Measurements from ENCODE around the gene TPM3.

The TPM3 gene

DNA sequence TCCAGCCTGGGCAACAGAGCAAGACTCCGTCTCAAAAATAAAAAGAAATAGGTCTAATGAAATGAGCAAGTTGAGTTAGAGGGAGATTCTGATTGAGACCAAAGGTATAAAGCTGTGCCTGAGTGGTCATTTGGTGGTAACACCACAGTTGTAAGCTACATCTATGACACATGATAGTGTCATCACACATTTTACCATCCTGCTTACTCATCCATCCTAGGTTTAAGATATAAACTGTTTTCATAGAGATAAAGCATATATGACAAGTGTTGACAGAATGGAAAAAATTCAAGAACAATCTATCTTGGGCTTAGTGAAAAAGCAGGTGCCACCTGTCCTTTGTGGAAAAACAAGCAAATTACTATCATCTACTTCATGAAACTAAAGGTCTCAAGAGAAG, 21.4 kb upstream of the TPM3 start:
- H2AFZ ChIP-seq (ENCODE audit: low read length), result no peak overlapping the region
- no peaks in the 10 kb centered on the region for H3F3A ChIP-seq (ENCODE audit: low read depth)
- no peak for TF ChIP-seq EZH2phosphoT487 (IDR thresholded peaks at IDR 0.05; ENCODE audit: borderline replicate concordance)
- TF ChIP-seq, protein P1, sequence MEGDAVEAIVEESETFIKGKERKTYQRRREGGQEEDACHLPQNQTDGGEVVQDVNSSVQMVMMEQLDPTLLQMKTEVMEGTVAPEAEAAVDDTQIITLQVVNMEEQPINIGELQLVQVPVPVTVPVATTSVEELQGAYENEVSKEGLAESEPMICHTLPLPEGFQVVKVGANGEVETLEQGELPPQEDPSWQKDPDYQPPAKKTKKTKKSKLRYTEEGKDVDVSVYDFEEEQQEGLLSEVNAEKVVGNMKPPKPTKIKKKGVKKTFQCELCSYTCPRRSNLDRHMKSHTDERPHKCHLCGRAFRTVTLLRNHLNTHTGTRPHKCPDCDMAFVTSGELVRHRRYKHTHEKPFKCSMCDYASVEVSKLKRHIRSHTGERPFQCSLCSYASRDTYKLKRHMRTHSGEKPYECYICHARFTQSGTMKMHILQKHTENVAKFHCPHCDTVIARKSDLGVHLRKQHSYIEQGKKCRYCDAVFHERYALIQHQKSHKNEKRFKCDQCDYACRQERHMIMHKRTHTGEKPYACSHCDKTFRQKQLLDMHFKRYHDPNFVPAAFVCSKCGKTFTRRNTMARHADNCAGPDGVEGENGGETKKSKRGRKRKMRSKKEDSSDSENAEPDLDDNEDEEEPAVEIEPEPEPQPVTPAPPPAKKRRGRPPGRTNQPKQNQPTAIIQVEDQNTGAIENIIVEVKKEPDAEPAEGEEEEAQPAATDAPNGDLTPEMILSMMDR (conservative IDR thresholded peaks at IDR 0.05; ENCODE audit: low read length), result no peak
- no peak overlapping the region for H3K4me3 ChIP-seq (ENCODE audit: low read length, poor library complexity, severe bottlenecking)
- H3K9ac ChIP-seq (ENCODE audit: low read depth, low read length, poor library complexity, severe bottlenecking), result no peak overlapping the region
- no peaks in the 10 kb centered on the region for H3K9me2 ChIP-seq (replicated peaks; ENCODE audit: low read depth, low read length)
- H4K20me1 ChIP-seq (ENCODE audit: insufficient read depth, low read length, poor library complexity, severe bottlenecking), result peaks cover 22% of the 10 kb centered on the region
- H3K9me3 ChIP-seq (ENCODE audit: insufficient read depth, low read depth, low read length), result no peaks in the 10 kb centered on the region
- H3K27me3 ChIP-seq (ENCODE audit: insufficient read depth, low read length, poor library complexity, severe bottlenecking), result no peaks in the 10 kb centered on the region
- peaks cover 41% of the 10 kb centered on the region for H3K36me3 ChIP-seq (ENCODE audit: insufficient read depth, low read length)
- peaks cover 12% of the 10 kb centered on the region for H3K4me1 ChIP-seq (ENCODE audit: insufficient read depth, low read length, poor library complexity, severe bottlenecking)
- H3K4me2 ChIP-seq (ENCODE audit: low read depth, low read length, poor library complexity, severe bottlenecking), result no peak overlapping the region
- peaks cover 36% of the 10 kb centered on the region for H3K79me2 ChIP-seq (ENCODE audit: insufficient read depth, low read length)

DNA sequence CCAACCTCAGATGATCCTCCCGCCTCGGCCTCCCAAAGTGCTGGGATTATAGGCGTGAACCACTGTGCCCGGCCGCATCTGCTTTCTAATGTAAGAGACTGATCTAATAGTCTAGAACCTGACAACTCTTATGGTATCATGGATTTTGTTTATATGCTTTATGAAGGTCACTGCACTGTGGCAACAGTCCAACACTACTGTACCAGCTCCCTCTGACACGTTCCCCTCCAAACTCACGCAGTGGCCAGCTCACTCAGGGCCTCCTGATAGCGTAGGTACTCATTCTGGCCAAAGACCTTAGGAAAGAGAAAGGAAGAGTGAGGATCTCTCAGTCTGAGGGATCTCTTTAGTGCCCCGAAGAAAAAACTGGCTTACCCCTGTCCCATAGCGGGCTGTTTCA, 20.2 kb upstream of the TPM3 start:
- Histone ChIP-seq H3K36me3 (ENCODE audit: insufficient read depth, low read length) (peaks cover 46% of the 10 kb centered on the region; the same call in 1 of the 2 replicates), H3K9ac (ENCODE audit: low read depth, low read length, poor library complexity, severe bottlenecking) (no peak overlapping the region), H3K4me2 (ENCODE audit: low read depth, low read length, poor library complexity, severe bottlenecking) (no peak overlapping the region), H3K4me1 (ENCODE audit: insufficient read depth, low read length, poor library complexity, severe bottlenecking) (peaks cover under 1% of the 10 kb centered on the region), H3K4me3 (ENCODE audit: low read length, poor library complexity, severe bottlenecking) (no peak overlapping the region), H2AFZ (ENCODE audit: low read length) (no peak overlapping the region), H3F3A (ENCODE audit: low read depth) (no peaks in the 10 kb centered on the region), H3K27me3 (ENCODE audit: insufficient read depth, low read length, poor library complexity, severe bottlenecking) (no peaks in the 10 kb centered on the region), H3K79me2 (ENCODE audit: insufficient read depth, low read length) (peaks cover 24% of the 10 kb centered on the region), H4K20me1 (ENCODE audit: insufficient read depth, low read length, poor library complexity, severe bottlenecking) (peaks cover 10% of the 10 kb centered on the region), H3K9me2 (replicated peaks; ENCODE audit: low read depth, low read length) (no peaks in the 10 kb centered on the region), H3K9me3 (ENCODE audit: insufficient read depth, low read depth, low read length) (no peaks in the 10 kb centered on the region)
- TF ChIP-seq, protein P1 (conservative IDR thresholded peaks at IDR 0.05; ENCODE audit: low read length), result no peak
- no peak for TF ChIP-seq EZH2phosphoT487 (IDR thresholded peaks at IDR 0.05; ENCODE audit: borderline replicate concordance)

DNA sequence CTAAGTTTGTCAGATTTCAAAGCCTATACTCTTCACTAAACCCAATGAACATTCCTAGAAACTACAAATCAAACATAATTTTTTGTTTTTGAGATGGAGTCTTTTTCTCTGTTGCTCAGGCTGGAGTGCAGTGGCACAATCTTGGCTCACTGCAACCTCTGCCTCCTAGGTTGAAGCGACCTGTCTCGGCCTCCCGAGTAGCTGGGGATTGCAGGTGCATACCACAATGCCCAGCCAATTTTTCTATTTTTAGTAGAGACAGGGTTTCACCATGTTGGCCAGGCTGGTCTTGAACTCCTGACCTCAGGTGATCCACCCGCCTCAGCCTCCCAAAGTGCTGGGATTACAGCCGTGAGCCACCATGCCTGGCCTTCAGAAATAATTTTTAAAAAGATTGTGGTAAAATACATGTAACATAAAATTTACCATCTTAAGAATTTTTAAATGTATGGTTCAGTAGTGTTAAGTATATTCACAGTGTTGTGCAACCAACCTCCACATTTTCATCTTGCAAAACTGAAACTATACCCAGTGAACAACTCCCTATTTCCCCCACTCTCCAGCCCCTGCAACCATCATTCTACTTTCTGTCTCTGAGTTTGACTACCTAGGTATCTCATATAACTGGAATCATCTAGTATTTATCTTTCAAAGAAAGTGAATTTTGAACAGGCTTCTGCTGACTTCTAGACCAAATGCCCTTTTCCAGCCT, 16.9 kb upstream of the TPM3 start:
- H3K4me2 ChIP-seq (ENCODE audit: low read depth, low read length, poor library complexity, severe bottlenecking), result no peak overlapping the region
- H3K27me3 ChIP-seq (ENCODE audit: insufficient read depth, low read length, poor library complexity, severe bottlenecking), result no peaks in the 10 kb centered on the region
- no peaks in the 10 kb centered on the region for H3K9me2 ChIP-seq (replicated peaks; ENCODE audit: low read depth, low read length)
- no peaks in the 10 kb centered on the region for H3K4me1 ChIP-seq (ENCODE audit: insufficient read depth, low read length, poor library complexity, severe bottlenecking)
- H3K36me3 ChIP-seq (ENCODE audit: insufficient read depth, low read length), result peaks cover 50% of the 10 kb centered on the region; the same call in 1 of the 2 replicates
- H4K20me1 ChIP-seq (ENCODE audit: insufficient read depth, low read length, poor library complexity, severe bottlenecking), result peaks cover 3% of the 10 kb centered on the region
- H3F3A ChIP-seq (ENCODE audit: low read depth), result no peaks in the 10 kb centered on the region
- H3K4me3 ChIP-seq (ENCODE audit: low read length, poor library complexity, severe bottlenecking), result no peak overlapping the region
- H3K9me3 ChIP-seq (ENCODE audit: insufficient read depth, low read depth, low read length), result no peaks in the 10 kb centered on the region
- H3K79me2 ChIP-seq (ENCODE audit: insufficient read depth, low read length), result no peaks in the 10 kb centered on the region
- TF ChIP-seq EZH2phosphoT487 (IDR thresholded peaks at IDR 0.05; ENCODE audit: borderline replicate concordance), result no peak
- TF ChIP-seq, protein P1 (conservative IDR thresholded peaks at IDR 0.05; ENCODE audit: low read length), result no peak
- H2AFZ ChIP-seq (ENCODE audit: low read length), result no peak overlapping the region
- H3K9ac ChIP-seq (ENCODE audit: low read depth, low read length, poor library complexity, severe bottlenecking), result no peak overlapping the region

All from Loucy (cell line).